Hepatocyte (in vitro differentiated cells): ENCODE results near the gene SARDH. TPM values are rescaled to one million over a fixed set of nuclear protein-coding genes. Genes with fewer than 3 reads are reported as not detected.
A peak's percentile ranks its signal among the peaks of the same experiment; 100 is the strongest.

Experiments used
- DNase-seq: peaks from one replicate; pipeline ENCODE4 v3.0.0-alpha.2; 2016; ENCODE audit warnings: low spot score
- H2AFZ ChIP-seq: fragments of 200-600 bp; sonication (generic); 2 replicates; pipeline ENCODE4 v1.6.0; 2016; ENCODE audit warnings: antibody characterized with exemption, mild to moderate bottlenecking
- H3K27ac ChIP-seq: fragments of 200-600 bp; sonication (generic); 2 replicates; pipeline ENCODE4 v1.5.1; 2016; ENCODE audit warnings: mild to moderate bottlenecking
- H3K27me3 ChIP-seq: fragments of 200-600 bp; sonication (generic); 2 replicates; pipeline ENCODE4 v1.6.1; 2016
- H3K36me3 ChIP-seq: fragments of 200-600 bp; sonication (generic); replicated peaks from 2 replicates; pipeline ENCODE4 v1.5.1; 2016; ENCODE audit warnings: low read depth; ENCODE audit not compliant: insufficient read depth
- H3K4me1 ChIP-seq: fragments of 200-600 bp; sonication (generic); 2 replicates; pipeline ENCODE4 v1.5.1; 2016; ENCODE audit warnings: mild to moderate bottlenecking, moderate library complexity; ENCODE audit not compliant: insufficient read depth
- H3K4me2 ChIP-seq: fragments of 200-600 bp; sonication (generic); 2 replicates; pipeline ENCODE4 v1.6.0; 2016
- H3K4me3 ChIP-seq: fragments of 200-600 bp; sonication (generic); 2 replicates; pipeline ENCODE4 v1.5.1; 2016; ENCODE audit warnings: mild to moderate bottlenecking
- H3K79me2 ChIP-seq: fragments of 200-600 bp; sonication (generic); 2 replicates; pipeline ENCODE4 v1.6.0; 2017; ENCODE audit warnings: mild to moderate bottlenecking
- H3K9me2 ChIP-seq: fragments of 200-600 bp; sonication (generic); replicated peaks from 2 replicates; pipeline ENCODE4 v1.6.0; 2017; ENCODE audit warnings: mild to moderate bottlenecking; ENCODE audit not compliant: insufficient read depth
- H3K9me3 ChIP-seq: fragments of 200-600 bp; sonication (generic); 2 replicates; pipeline ENCODE4 v1.5.1; 2016; ENCODE audit warnings: low read depth, mild to moderate bottlenecking
- H4K20me1 ChIP-seq: fragments of 200-600 bp; sonication (generic); 2 replicates; pipeline ENCODE4 v1.6.0; 2016; ENCODE audit warnings: mild to moderate bottlenecking; ENCODE audit not compliant: insufficient read depth, poor library complexity, severe bottlenecking
- EZH2 ChIP-seq: fragments of 200-600 bp; sonication (generic); IDR thresholded peaks from 2 replicates; pipeline ENCODE4 v1.6.1; 2016; ENCODE audit warnings: antibody characterized with exemption, mild to moderate bottlenecking, borderline replicate concordance
- EZH2phosphoT487 ChIP-seq: fragments of 200-600 bp; sonication (generic); IDR thresholded peaks from one replicate; pipeline ENCODE4 v1.6.1; 2018; ENCODE audit warnings: antibody characterized with exemption, mild to moderate bottlenecking, low read depth, moderate library complexity; ENCODE audit not compliant: unreplicated experiment, severe bottlenecking
- WGBS: methylation state at CpG from one replicate; pipeline ENCODE4 v1.1.6; 2016; ENCODE audit warnings: low lambda C conversion rate; ENCODE audit errors: missing lambda C conversion rate; 5-methylcytosine and 5-hydroxymethylcytosine counted together
- polyA plus RNA-seq: library from polyadenylated mRNA; unstranded; fragments of >200 nt; fragmentation: Nextera tagmentation; extraction: Ambion mirVana; gene quantifications from 2 replicates; pipeline ENCODE4 v1.2.1, GENCODE V29; 2016
- total RNA-seq: library from RNA; depleted of rRNA; stranded (reverse); fragments of >200 nt; gene quantifications from 2 replicates; pipeline ENCODE4 v1.2.3, GENCODE V29; 2014
- TF ChIP-seq, protein P1 (sequence below): fragments of 200-600 bp; sonication (generic); IDR thresholded peaks from 2 replicates; pipeline ENCODE4 v1.5.1; 2016; ENCODE audit warnings: antibody characterized with exemption, mild to moderate bottlenecking; ENCODE audit not compliant: poor library complexity

SARDH gene
- total and polyA plus RNA-seq, 2 experiments from 2014 or later: 7.5 to 9.8 TPM

GRCh38 chr9:133684936-133685361, 53.2 kb downstream of the SARDH start:
- Histone ChIP-seq H3K27me3 (no peaks in the 10 kb centered on the region), H3K4me1 (peaks cover 12% of the 10 kb centered on the region), H3K27ac (no peak overlapping the region), H2AFZ (no peak overlapping the region), H3K9me3 (no peaks in the 10 kb centered on the region), H3K36me3 (no peaks in the 10 kb centered on the region), H3K9me2 (no peaks in the 10 kb centered on the region), H3K4me3 (no peak overlapping the region), H4K20me1 (no peaks in the 10 kb centered on the region), H3K4me2 (no peak overlapping the region), H3K79me2 (no peaks in the 10 kb centered on the region)
- WGBS: 87% methylated on average over 15 of the region's 17 CpGs
- no peak for DNase-seq
- TF ChIP-seq EZH2phosphoT487 (no peak), EZH2 (no peak)
- TF ChIP-seq, protein P1, sequence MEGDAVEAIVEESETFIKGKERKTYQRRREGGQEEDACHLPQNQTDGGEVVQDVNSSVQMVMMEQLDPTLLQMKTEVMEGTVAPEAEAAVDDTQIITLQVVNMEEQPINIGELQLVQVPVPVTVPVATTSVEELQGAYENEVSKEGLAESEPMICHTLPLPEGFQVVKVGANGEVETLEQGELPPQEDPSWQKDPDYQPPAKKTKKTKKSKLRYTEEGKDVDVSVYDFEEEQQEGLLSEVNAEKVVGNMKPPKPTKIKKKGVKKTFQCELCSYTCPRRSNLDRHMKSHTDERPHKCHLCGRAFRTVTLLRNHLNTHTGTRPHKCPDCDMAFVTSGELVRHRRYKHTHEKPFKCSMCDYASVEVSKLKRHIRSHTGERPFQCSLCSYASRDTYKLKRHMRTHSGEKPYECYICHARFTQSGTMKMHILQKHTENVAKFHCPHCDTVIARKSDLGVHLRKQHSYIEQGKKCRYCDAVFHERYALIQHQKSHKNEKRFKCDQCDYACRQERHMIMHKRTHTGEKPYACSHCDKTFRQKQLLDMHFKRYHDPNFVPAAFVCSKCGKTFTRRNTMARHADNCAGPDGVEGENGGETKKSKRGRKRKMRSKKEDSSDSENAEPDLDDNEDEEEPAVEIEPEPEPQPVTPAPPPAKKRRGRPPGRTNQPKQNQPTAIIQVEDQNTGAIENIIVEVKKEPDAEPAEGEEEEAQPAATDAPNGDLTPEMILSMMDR: no peak

DNA sequence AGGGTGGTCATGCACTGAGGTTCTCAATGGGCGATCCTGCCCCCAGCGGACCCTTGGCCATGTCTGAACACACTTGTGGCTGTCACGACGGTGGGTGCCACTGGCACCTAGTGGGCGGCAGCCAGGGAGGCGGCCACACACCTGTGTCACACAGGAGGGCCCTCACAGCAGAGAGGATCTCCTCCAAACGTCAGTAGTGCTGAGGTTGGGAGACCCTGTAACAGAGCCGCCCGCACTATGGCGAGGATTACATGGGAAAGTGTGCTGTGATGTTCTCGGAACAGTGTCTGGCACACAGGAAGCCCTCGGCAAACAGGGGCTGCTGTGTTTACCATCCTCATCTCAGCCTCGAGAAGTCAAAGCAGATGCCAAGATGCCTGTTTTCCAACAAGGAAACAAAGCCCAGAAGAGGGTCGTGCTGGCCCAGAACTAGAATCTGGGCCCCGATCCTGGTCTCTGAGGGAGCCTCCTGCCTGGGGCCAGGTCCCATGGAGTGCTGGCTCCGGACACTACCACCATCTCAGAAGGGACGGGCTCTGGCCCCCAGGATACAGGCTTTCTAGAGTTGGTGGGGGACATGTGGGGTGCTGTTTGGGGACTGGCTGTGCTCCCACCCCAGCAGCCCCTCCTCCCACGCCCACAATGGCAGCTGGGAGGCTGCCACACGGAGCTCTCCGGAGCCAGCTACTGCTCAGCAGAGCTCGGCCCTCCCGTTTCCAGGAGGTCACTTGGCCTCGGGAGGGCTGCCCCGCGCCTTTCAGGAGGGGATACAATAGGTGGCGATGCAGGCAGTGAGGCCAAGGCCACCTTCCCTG, 53.8 kb downstream of the SARDH start:
- no peak overlapping the region for H2AFZ ChIP-seq
- no peaks in the 10 kb centered on the region for H3K36me3 ChIP-seq
- no peak overlapping the region for H3K4me2 ChIP-seq
- peak overlapping the region; percentile 69 for H3K27ac ChIP-seq
- H3K4me3 ChIP-seq: no peak overlapping the region
- no peaks in the 10 kb centered on the region for H3K79me2 ChIP-seq
- no peaks in the 10 kb centered on the region for H3K9me3 ChIP-seq
- no peaks in the 10 kb centered on the region for H3K9me2 ChIP-seq
- 76% methylated on average over 26 of the region's 26 CpGs for WGBS
- peaks cover 12% of the 10 kb centered on the region for H3K4me1 ChIP-seq
- H4K20me1 ChIP-seq: no peaks in the 10 kb centered on the region
- TF ChIP-seq EZH2phosphoT487 (no peak), EZH2 (no peak)
- TF ChIP-seq, protein P1: no peak
- no peaks in the 10 kb centered on the region for H3K27me3 ChIP-seq
- DNase-seq: no peak

- 66% methylated on average over 19 of the region's 19 CpGs for WGBS
- Histone ChIP-seq H3K4me1 (peaks cover 12% of the 10 kb centered on the region), H3K9me2 (no peaks in the 10 kb centered on the region), H3K9me3 (no peaks in the 10 kb centered on the region), H4K20me1 (no peaks in the 10 kb centered on the region), H3K27me3 (no peaks in the 10 kb centered on the region), H3K4me3 (no peak overlapping the region), H3K27ac (peak overlapping the region; percentile 69), H3K4me2 (no peak overlapping the region), H2AFZ (no peak overlapping the region), H3K79me2 (no peaks in the 10 kb centered on the region), H3K36me3 (no peaks in the 10 kb centered on the region)
- DNase-seq: no peak
- TF ChIP-seq EZH2phosphoT487 (no peak), EZH2 (no peak)
- TF ChIP-seq, protein P1: no peak
Measured at GRCh38 chr9:133683586-133684120, 54.5 kb downstream of the SARDH start.
